Thymus (tissue), 11 donors: Measurements from ENCODE around the gene LRP11. TPM values are rescaled to one million over a fixed set of nuclear protein-coding genes. Genes with fewer than 3 reads are reported as not detected.

ENCODE experiments used
- DNase-seq, 9 donors: peaks; one replicate each; pipeline ENCODE4 v3.0.0-alpha.2; 2013; ENCODE audit warnings: low spot score in 9 of 9, low read depth in 6 of 9, missing footprints in 1 of 9
- H3K27ac ChIP-seq, 2 donors: one replicate each; pipeline ENCODE4 v1.5.1; 2013; ENCODE audit warnings: control low read depth in 1 of 2, low read depth in 1 of 2, low read length in 1 of 2, mild to moderate bottlenecking in 1 of 2, moderate library complexity in 1 of 2
- H3K27me3 ChIP-seq, 2 donors: one replicate each; pipeline ENCODE4 v1.5.1; 2013; ENCODE audit warnings: low read length in 1 of 2; ENCODE audit not compliant: control insufficient read depth in 2 of 2, insufficient read depth in 1 of 2
- H3K36me3 ChIP-seq, 2 donors: one replicate each; pipeline ENCODE4 v1.5.1; 2013; ENCODE audit warnings: low read length in 1 of 2, mild to moderate bottlenecking in 1 of 2, moderate library complexity in 1 of 2; ENCODE audit not compliant: control insufficient read depth in 2 of 2, insufficient read depth in 2 of 2
- H3K4me1 ChIP-seq, 2 donors: one replicate each; pipeline ENCODE4 v1.5.1; 2013; ENCODE audit warnings: low read length in 2 of 2; ENCODE audit not compliant: control insufficient read depth in 2 of 2, insufficient read depth in 2 of 2
- H3K4me3 ChIP-seq, 2 donors: one replicate each; pipeline ENCODE4 v1.5.1; 2013; ENCODE audit warnings: low read length in 2 of 2, control low read depth in 1 of 2, mild to moderate bottlenecking in 1 of 2
- H3K9me3 ChIP-seq, 2 donors: one replicate each; pipeline ENCODE4 v1.5.1; 2013; ENCODE audit warnings: low read length in 1 of 2, mild to moderate bottlenecking in 1 of 2; ENCODE audit not compliant: control insufficient read depth in 2 of 2, insufficient read depth in 1 of 2
- WGBS: extraction: QIAGEN DNeasy Blood & Tissue Kit; methylation state at CpG from one replicate; pipeline ENCODE4 v1.1.7; 2013; 5-methylcytosine and 5-hydroxymethylcytosine counted together
- polyA plus RNA-seq: library from polyadenylated mRNA; stranded (reverse); fragments of 200-250 nt; gene quantifications from one replicate; pipeline ENCODE4 v1.2.3, GENCODE V29; 2013
- total RNA-seq: library from RNA; stranded (reverse); fragments of 120-200 nt; gene quantifications from one replicate; pipeline ENCODE4 v1.2.4, GENCODE V29; 2013
- donor health status: healthy.

Gene LRP11
- total and polyA plus RNA-seq, 2 donors, result 2.0 to 10.3 TPM

GRCh38 chr6:149809798-149810197 is 54.4 kb downstream of the LRP11 start:
- Histone ChIP-seq H3K27ac (no peak overlapping the region), H3K27me3 (no peaks in the 10 kb centered on the region), H3K36me3 (peaks cover 6 to 14% of the 10 kb centered on the region in 2 donors), H3K4me3 (no peak overlapping the region), H3K9me3 (no peaks in the 10 kb centered on the region), H3K4me1 (no peaks in the 10 kb centered on the region)
- WGBS, result 21% methylated on average over 2 of the region's 2 CpGs
- DNase-seq, result peak in 1 of 9 donors; percentile 30

- H3K27ac ChIP-seq, result no peak overlapping the region
- no peaks in the 10 kb centered on the region for H3K9me3 ChIP-seq
- no peak for DNase-seq
- no peaks in the 10 kb centered on the region for H3K4me1 ChIP-seq
- 5% methylated on average over 4 of the region's 4 CpGs for WGBS
- no peak overlapping the region for H3K4me3 ChIP-seq
- H3K27me3 ChIP-seq, result no peaks in the 10 kb centered on the region
- H3K36me3 ChIP-seq, result peaks cover 14 to 24% of the 10 kb centered on the region in 2 donors
Measured at GRCh38 chr6:149806127-149806526, 58.0 kb downstream of the LRP11 start.

GRCh38 chr6:149783551-149783950 is 80.6 kb downstream of the LRP11 start:
- Histone ChIP-seq H3K27me3 (no peaks in the 10 kb centered on the region), H3K27ac (no peak overlapping the region), H3K4me1 (no peaks in the 10 kb centered on the region), H3K4me3 (no peak overlapping the region), H3K9me3 (no peaks in the 10 kb centered on the region), H3K36me3 (peaks cover 20 to 25% of the 10 kb centered on the region in 2 donors)
- whole genome bisulfite sequencing, result 99% methylated on average over 3 of the region's 3 CpGs
- no peak for DNase-seq

GRCh38 chr6:149782337-149782736 is 81.8 kb downstream of the LRP11 start:
- Histone ChIP-seq H3K4me3 (no peak overlapping the region), H3K4me1 (no peaks in the 10 kb centered on the region), H3K27ac (no peak overlapping the region), H3K27me3 (no peaks in the 10 kb centered on the region), H3K9me3 (no peaks in the 10 kb centered on the region), H3K36me3 (peaks cover 23 to 27% of the 10 kb centered on the region in 2 donors)
- no peak for DNase-seq
- 95% methylated on average over 2 of the region's 2 CpGs for WGBS

GRCh38 chr6:149781715-149782114 is 82.4 kb downstream of the LRP11 start:
- no peak for DNase-seq
- H3K4me3 ChIP-seq, result no peak overlapping the region

GRCh38 chr6:149779644-149779963 is 84.6 kb downstream of the LRP11 start:
- no peak overlapping the region for H3K4me3 ChIP-seq
- no peak for DNase-seq
- H3K9me3 ChIP-seq, result no peaks in the 10 kb centered on the region
- WGBS, result 97% methylated on average over 2 of the region's 2 CpGs
- no peaks in the 10 kb centered on the region for H3K4me1 ChIP-seq
- no peaks in the 10 kb centered on the region for H3K27me3 ChIP-seq
- H3K36me3 ChIP-seq, result peaks cover 33 to 42% of the 10 kb centered on the region in 2 donors
- H3K27ac ChIP-seq, result no peak overlapping the region

More at GRCh38 chr6:149781715-149782114, 82.4 kb downstream of the LRP11 start:
- no peak overlapping the region for H3K27ac ChIP-seq
- peaks cover 23 to 27% of the 10 kb centered on the region in 2 donors for H3K36me3 ChIP-seq
- H3K27me3 ChIP-seq, result no peaks in the 10 kb centered on the region
- no peaks in the 10 kb centered on the region for H3K4me1 ChIP-seq
- no peaks in the 10 kb centered on the region for H3K9me3 ChIP-seq

GRCh38 chr6:149777624-149778023 is 86.5 kb downstream of the LRP11 start:
- DNase-seq, result no peak
- Histone ChIP-seq H3K9me3 (no peaks in the 10 kb centered on the region), H3K36me3 (peaks cover 28 to 36% of the 10 kb centered on the region in 2 donors), H3K27me3 (no peaks in the 10 kb centered on the region), H3K27ac (no peak overlapping the region), H3K4me3 (no peak overlapping the region), H3K4me1 (no peaks in the 10 kb centered on the region)
- 98% methylated on average over 1 of the region's 1 CpG for WGBS

- Histone ChIP-seq H3K4me3 (no peak overlapping the region), H3K36me3 (peaks cover 28 to 47% of the 10 kb centered on the region in 2 donors), H3K27ac (no peak overlapping the region), H3K27me3 (no peaks in the 10 kb centered on the region), H3K4me1 (no peaks in the 10 kb centered on the region), H3K9me3 (no peaks in the 10 kb centered on the region)
- 38% methylated on average over 6 of the region's 6 CpGs for WGBS
- no peak for DNase-seq
Measured at GRCh38 chr6:149771925-149772324, 92.2 kb downstream of the LRP11 start.

- WGBS, result 98% methylated on average over 3 of the region's 3 CpGs
- no peak overlapping the region for H3K4me3 ChIP-seq
- peaks cover 30 to 48% of the 10 kb centered on the region in 2 donors for H3K36me3 ChIP-seq
- no peaks in the 10 kb centered on the region for H3K9me3 ChIP-seq
- no peak overlapping the region for H3K27ac ChIP-seq
- H3K4me1 ChIP-seq, result no peaks in the 10 kb centered on the region
- no peaks in the 10 kb centered on the region for H3K27me3 ChIP-seq
- no peak for DNase-seq
Measured at GRCh38 chr6:149771185-149771584, 93.0 kb downstream of the LRP11 start.

- Histone ChIP-seq H3K4me3 (no peak overlapping the region), H3K27me3 (no peaks in the 10 kb centered on the region), H3K4me1 (no peaks in the 10 kb centered on the region), H3K36me3 (peaks cover 22 to 39% of the 10 kb centered on the region in 2 donors), H3K9me3 (peaks cover under 1 to 1% of the 10 kb centered on the region in 2 donors), H3K27ac (no peak overlapping the region)
- no peak for DNase-seq
- 98% methylated on average over 2 of the region's 2 CpGs for WGBS
Measured at GRCh38 chr6:149769676-149770075, 94.5 kb downstream of the LRP11 start.
